GM12875 (cell line): ENCODE measurements around the gene ZNRF3.

Experiments
- H3K4me3 ChIP-seq: one replicate; pipeline ENCODE4 v1.5.1; 2011; ENCODE audit warnings: low read depth, low read length, control low read depth
- TF ChIP-seq, protein P1 (sequence below): IDR thresholded peaks from 2 replicates; pipeline ENCODE4 v1.5.1; 2011; ENCODE audit warnings: low read depth, mild to moderate bottlenecking, control low read depth, inconsistent platforms, low read length, moderate library complexity, borderline replicate concordance; ENCODE audit not compliant: insufficient read depth

ZNRF3 gene

GRCh38 chr22:29095459-29095858 lies 212.1 kb downstream of the ZNRF3 start:
- H3K4me3 ChIP-seq, result no peak overlapping the region
- TF ChIP-seq, protein P1, sequence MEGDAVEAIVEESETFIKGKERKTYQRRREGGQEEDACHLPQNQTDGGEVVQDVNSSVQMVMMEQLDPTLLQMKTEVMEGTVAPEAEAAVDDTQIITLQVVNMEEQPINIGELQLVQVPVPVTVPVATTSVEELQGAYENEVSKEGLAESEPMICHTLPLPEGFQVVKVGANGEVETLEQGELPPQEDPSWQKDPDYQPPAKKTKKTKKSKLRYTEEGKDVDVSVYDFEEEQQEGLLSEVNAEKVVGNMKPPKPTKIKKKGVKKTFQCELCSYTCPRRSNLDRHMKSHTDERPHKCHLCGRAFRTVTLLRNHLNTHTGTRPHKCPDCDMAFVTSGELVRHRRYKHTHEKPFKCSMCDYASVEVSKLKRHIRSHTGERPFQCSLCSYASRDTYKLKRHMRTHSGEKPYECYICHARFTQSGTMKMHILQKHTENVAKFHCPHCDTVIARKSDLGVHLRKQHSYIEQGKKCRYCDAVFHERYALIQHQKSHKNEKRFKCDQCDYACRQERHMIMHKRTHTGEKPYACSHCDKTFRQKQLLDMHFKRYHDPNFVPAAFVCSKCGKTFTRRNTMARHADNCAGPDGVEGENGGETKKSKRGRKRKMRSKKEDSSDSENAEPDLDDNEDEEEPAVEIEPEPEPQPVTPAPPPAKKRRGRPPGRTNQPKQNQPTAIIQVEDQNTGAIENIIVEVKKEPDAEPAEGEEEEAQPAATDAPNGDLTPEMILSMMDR, result no peak

DNA sequence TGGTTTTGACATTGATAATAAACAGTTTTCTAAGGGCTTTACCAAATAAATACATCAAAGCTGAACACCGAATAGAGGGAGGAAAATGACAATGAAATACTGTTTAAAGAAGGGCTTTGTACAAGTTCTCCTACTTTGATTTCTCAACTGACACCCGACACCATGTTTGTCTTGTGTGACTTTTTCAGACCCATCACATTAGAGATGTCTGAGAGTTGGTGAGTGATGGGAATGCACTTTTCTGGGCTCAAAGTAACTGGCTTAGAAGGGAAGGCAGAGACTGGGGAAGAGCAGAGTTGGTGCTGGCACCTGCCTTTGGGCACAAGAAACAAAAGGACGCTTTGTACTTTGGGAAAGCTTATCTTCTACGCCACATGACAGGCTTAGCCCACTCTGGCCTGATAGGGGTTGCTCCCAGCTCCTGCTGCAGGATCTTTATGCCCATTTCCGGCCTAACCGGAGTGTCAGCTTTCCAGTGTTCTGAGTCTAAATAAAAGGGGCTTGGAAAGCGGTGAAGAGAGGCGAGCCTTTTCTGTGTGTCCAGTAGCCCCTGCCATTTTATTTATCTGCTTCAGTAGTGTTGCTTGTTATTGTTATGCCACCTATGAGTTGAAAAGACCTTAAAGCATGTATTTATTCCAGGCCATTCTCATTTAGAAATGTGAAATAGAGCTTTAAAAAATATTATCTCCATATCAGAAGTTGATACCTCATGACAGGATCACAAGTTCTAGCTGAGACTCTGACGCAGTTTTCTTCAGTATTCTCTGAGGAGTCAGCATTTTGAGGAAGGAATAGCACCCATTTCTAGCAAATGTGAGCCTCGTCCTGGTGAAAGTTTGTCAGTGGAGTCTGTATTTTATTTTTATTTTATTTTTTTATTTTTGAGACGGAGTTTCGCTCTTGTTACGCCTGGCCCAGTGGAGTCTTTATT lies 213.6 kb downstream of the ZNRF3 start:
- no peak overlapping the region for H3K4me3 ChIP-seq

DNA sequence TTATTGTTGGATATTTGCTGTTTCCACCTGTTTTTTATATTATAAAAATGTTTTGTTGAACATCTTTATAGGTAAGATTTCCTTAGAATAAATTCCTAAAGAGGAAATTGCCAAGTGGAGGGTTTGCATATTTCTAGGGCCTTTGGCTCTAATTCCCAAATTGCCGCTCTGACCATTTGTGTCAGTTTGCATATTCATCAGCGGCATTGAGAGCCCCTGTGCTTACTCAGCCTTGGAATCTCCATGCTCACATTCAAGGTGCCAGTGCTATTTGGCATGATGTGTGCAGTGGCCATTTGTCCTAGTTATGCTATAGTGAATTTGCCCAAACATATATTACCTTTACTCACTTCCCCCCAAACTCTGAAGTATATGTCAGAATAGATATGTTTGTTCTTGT lies 214.9 kb downstream of the ZNRF3 start:
- TF ChIP-seq, protein P1, result no peak
- no peak overlapping the region for H3K4me3 ChIP-seq

More for the DNA sequence above, 213.6 kb downstream of the ZNRF3 start:
- TF ChIP-seq, protein P1, result no peak

GRCh38 chr22:29102300-29102699 lies 218.9 kb downstream of the ZNRF3 start:
- TF ChIP-seq, protein P1, result no peak
- H3K4me3 ChIP-seq, result no peak overlapping the region

- no peak overlapping the region for H3K4me3 ChIP-seq
- TF ChIP-seq, protein P1, result no peak
Observed at GRCh38 chr22:29103121-29103520, 219.7 kb downstream of the ZNRF3 start.

DNA sequence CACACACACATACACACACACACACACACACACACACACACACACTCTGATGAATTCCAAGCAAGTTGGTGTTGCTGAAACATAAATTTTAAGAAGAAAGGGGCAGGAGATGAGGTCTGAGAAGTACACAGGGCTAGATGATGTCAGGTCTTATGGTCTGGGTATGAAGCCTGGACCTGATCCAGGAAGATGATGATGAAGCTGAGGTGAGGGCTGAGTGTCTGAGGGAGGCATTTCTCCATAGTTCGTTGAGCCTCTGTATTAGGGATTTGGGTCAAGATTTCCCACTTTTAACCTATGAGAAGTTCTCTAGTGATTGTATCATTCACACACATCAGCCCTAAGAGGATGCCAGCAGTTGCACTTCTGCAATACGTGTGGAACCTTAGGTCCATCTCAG lies 222.1 kb downstream of the ZNRF3 start:
- H3K4me3 ChIP-seq, result no peak overlapping the region
- TF ChIP-seq, protein P1, result no peak

- no peak overlapping the region for H3K4me3 ChIP-seq
- TF ChIP-seq, protein P1, result no peak
Observed at GRCh38 chr22:29106839-29107238, 223.5 kb downstream of the ZNRF3 start.
